ENCODE data around the gene NUDT1. TPM values are rescaled to one million over a fixed set of nuclear protein-coding genes. Genes with fewer than 3 reads are reported as not detected.

NUDT1 gene
- total RNA-seq, 1 experiment from 2014 or later = 47.4 TPM

GRCh38 chr7:2210551-2211258 is 31.3 kb upstream of the NUDT1 start:
- TF ChIP-seq POLR2AphosphoS5 (IDR thresholded peaks at IDR 0.05; ENCODE audit: low read depth, low read length) (no peak), ZFX (IDR thresholded peaks at IDR 0.05) (no peak), SIN3A (IDR thresholded peaks at IDR 0.05; ENCODE audit: low read depth) (no peak), POLR2A (IDR thresholded peaks at IDR 0.05; ENCODE audit: borderline replicate concordance, extremely low read depth, insufficient read depth, insufficient read length) (no peak), RAD21 (IDR thresholded peaks at IDR 0.05; ENCODE audit: low read depth) (no peak), CBX3 (IDR thresholded peaks at IDR 0.05; ENCODE audit: low read depth) (no peak), EZH2phosphoT487 (IDR thresholded peaks at IDR 0.05; ENCODE audit: borderline replicate concordance) (no peak), SP1 (IDR thresholded peaks at IDR 0.05; ENCODE audit: low read depth) (no peak), TCF7L2 (IDR thresholded peaks at IDR 0.05; ENCODE audit: borderline replicate concordance, extremely low read depth, insufficient read depth, insufficient read length) (no peak), EGR1 (IDR thresholded peaks at IDR 0.05; ENCODE audit: low read depth) (no peak), FOSL1 (IDR thresholded peaks at IDR 0.05; ENCODE audit: low read depth) (no peak), CEBPB (IDR thresholded peaks at IDR 0.05; ENCODE audit: low read depth) (no peak), SRF (IDR thresholded peaks at IDR 0.05; ENCODE audit: low read depth) (no peak), ZNF274 (IDR thresholded peaks at IDR 0.05; ENCODE audit: low read depth, low read length) (no peak)
- TF ChIP-seq, protein P1, sequence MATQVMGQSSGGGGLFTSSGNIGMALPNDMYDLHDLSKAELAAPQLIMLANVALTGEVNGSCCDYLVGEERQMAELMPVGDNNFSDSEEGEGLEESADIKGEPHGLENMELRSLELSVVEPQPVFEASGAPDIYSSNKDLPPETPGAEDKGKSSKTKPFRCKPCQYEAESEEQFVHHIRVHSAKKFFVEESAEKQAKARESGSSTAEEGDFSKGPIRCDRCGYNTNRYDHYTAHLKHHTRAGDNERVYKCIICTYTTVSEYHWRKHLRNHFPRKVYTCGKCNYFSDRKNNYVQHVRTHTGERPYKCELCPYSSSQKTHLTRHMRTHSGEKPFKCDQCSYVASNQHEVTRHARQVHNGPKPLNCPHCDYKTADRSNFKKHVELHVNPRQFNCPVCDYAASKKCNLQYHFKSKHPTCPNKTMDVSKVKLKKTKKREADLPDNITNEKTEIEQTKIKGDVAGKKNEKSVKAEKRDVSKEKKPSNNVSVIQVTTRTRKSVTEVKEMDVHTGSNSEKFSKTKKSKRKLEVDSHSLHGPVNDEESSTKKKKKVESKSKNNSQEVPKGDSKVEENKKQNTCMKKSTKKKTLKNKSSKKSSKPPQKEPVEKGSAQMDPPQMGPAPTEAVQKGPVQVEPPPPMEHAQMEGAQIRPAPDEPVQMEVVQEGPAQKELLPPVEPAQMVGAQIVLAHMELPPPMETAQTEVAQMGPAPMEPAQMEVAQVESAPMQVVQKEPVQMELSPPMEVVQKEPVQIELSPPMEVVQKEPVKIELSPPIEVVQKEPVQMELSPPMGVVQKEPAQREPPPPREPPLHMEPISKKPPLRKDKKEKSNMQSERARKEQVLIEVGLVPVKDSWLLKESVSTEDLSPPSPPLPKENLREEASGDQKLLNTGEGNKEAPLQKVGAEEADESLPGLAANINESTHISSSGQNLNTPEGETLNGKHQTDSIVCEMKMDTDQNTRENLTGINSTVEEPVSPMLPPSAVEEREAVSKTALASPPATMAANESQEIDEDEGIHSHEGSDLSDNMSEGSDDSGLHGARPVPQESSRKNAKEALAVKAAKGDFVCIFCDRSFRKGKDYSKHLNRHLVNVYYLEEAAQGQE (IDR thresholded peaks at IDR 0.05; ENCODE audit: low read depth) = no peak
- TF ChIP-seq, protein P2, sequence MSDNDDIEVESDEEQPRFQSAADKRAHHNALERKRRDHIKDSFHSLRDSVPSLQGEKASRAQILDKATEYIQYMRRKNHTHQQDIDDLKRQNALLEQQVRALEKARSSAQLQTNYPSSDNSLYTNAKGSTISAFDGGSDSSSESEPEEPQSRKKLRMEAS (IDR thresholded peaks at IDR 0.05) = no peak
- CTCF ChIA-PET = interaction anchor here (0.5 kb wide), 1 partner anchor 546 kb away, joined by 4 read pairs; no protein-coding TSS in a partner anchor
- Histone ChIP-seq H3K36me3 (ENCODE audit: control insufficient read depth in 1 of 2, insufficient read depth in 2 of 2, low read length in 2 of 2) (peaks cover 9 to 34% of the 10 kb centered on the region in 2 experiments), H4K20me1 (ENCODE audit: insufficient read depth) (no peaks in the 10 kb centered on the region), H3K4me1 (ENCODE audit: control insufficient read depth in 1 of 2, insufficient read depth in 2 of 2, low read length in 2 of 2) (no peaks in the 10 kb centered on the region), H3K9ac (ENCODE audit: low read length) (no peak overlapping the region), H2AFZ (ENCODE audit: low read depth, low read length, poor library complexity, severe bottlenecking) (no peak overlapping the region), H3K9me3 (ENCODE audit: control insufficient read depth in 1 of 2, insufficient read depth in 1 of 2, low read depth in 1 of 2, low read length in 2 of 2) (no peaks in the 10 kb centered on the region), H3K27ac (ENCODE audit: low read depth, low read length) (no peak overlapping the region), H3K79me2 (ENCODE audit: insufficient read depth, low read length) (0 out of 2 replicates have a peak, but pooled peaks cover 4% of the 10 kb centered on the region), H3K9me2 (ENCODE audit: insufficient read depth) (no peaks in the 10 kb centered on the region), H3K4me2 (ENCODE audit: low read length) (no peak overlapping the region), H3K27me3 (ENCODE audit: insufficient read depth, low read length) (no peaks in the 10 kb centered on the region), H3K4me3 (replicated peaks in 1 of 2; ENCODE audit: low read depth in 1 of 2, low read length in 2 of 2) (no peak overlapping the region)
- ATAC-seq (no peak), DNase-seq (ENCODE audit: low read depth, low spot score) (no peak)
- POLR2A ChIA-PET = no interaction called here
- intact Hi-C loops (cut with micrococcal nuclease) = no loop called here
- no TSS peak for BruUV-seq (replicated peaks)
- RAD21 ChIA-PET (ENCODE audit: low non-redundant PET in 1 of 2, low total read pairs in 2 of 2, uncharacterized antibody in 2 of 2, unreplicated experiment in 2 of 2) = no interaction called here
